Right lobe of liver (tissue), 6 donors: Measurements from ENCODE around the gene ZNF628. TPM values are rescaled to one million over a fixed set of nuclear protein-coding genes. Genes with fewer than 3 reads are reported as not detected.

Source experiments
- ATAC-seq, 4 donors: fragments of 200-7000 bp; cut with Tn5 transposase; one replicate each; pipeline ENCODE4 v1.9.1; 2020; ENCODE audit warnings: mild to moderate bottlenecking in 4 of 4, moderate library complexity in 4 of 4
- DNase-seq, 3 donors: peaks; one replicate each; pipeline ENCODE4 v3.0.0-alpha.2; 2020
- H3K27ac ChIP-seq, 3 donors: fragments of 200-600 bp; one replicate each; pipeline ENCODE4 v1.8.0; 2022
- H3K27me3 ChIP-seq, 2 donors: fragments of 200-600 bp; one replicate each; pipeline ENCODE4 v1.8.0; 2022
- H3K36me3 ChIP-seq, 4 donors: fragments of 200-600 bp; sonication (generic) in 1 of 4; one replicate each; pipeline versions ENCODE4 v1.5.1 to v1.8.0; 2017 to 2022; ENCODE audit warnings: control low read depth in 1 of 4
- H3K4me1 ChIP-seq, 4 donors: fragments of 200-600 bp; sonication (generic) in 1 of 4; one replicate each; pipeline versions ENCODE4 v1.5.1 to v1.8.0; 2017 to 2022; ENCODE audit warnings: control low read depth in 1 of 4
- H3K4me3 ChIP-seq, 3 donors: fragments of 200-600 bp; one replicate each; pipeline ENCODE4 v1.8.0; 2022
- H3K9me3 ChIP-seq, 4 donors: fragments of 200-600 bp; sonication (generic) in 1 of 4; one replicate each; pipeline versions ENCODE4 v1.5.1 to v1.8.0; 2017 to 2022; ENCODE audit warnings: control low read depth in 1 of 4
- POLR2A ChIP-seq: fragments of 450-650 bp; IDR thresholded peaks from one replicate; pipeline ENCODE4 v1.6.1; 2017; ENCODE audit warnings: antibody characterized with exemption, mild to moderate bottlenecking
- WGBS: methylation state at CpG from one replicate; pipeline ENCODE4 v1.1.6; 2018; ENCODE audit warnings: low coverage, low lambda C conversion rate; ENCODE audit not compliant: insufficient coverage; ENCODE audit errors: missing lambda C conversion rate; 5-methylcytosine and 5-hydroxymethylcytosine counted together
- intact Hi-C, 2 donors: fragments of 100-400 bp; cut with DNase I; formaldehyde crosslinking; loops; one replicate each; pipeline versions ENCODE4 v1.11.2 to v1.14.1; 2022
- total RNA-seq, 6 experiments: library from RNA; depleted of rRNA in 2 of 6; stranded (reverse); fragments of >200 nt in 2 of 6; fragmentation: NEBNext Ultra II Directional in 3 of 6; extraction: Animal tissue kit (Norgen Biotek cat#: 25700) in 3 of 6; gene quantifications; one replicate each; pipeline versions ENCODE4 v1.1.0 to v1.2.4, GENCODE V29; 2016 to 2023
- TF ChIP-seq, protein P1 (sequence below), 4 donors: fragments of 200-600 bp in 3 of 4; fragments of 450-650 bp in 1 of 4; IDR thresholded peaks; one replicate each; pipeline versions ENCODE4 v1.5.1 to v1.8.0; 2016 to 2022; ENCODE audit warnings: antibody characterized with exemption in 4 of 4, mild to moderate bottlenecking in 2 of 4
- donor health status: DM: no; HTN: yes; CAD: no.
- donor health status: DM: no; HTN: no; CAD: no.
- donor health status: DM: no; HTN: no; CAD: no.
- donor health status: DM: no; HTN: yes; CAD: no.
- donor health status: DM: no; HTN: yes; CAD: no.

ZNF628 gene
- total RNA-seq, 6 experiments from 2014 or later, result 3.4 to 9.2 (median 4.4) TPM

DNA sequence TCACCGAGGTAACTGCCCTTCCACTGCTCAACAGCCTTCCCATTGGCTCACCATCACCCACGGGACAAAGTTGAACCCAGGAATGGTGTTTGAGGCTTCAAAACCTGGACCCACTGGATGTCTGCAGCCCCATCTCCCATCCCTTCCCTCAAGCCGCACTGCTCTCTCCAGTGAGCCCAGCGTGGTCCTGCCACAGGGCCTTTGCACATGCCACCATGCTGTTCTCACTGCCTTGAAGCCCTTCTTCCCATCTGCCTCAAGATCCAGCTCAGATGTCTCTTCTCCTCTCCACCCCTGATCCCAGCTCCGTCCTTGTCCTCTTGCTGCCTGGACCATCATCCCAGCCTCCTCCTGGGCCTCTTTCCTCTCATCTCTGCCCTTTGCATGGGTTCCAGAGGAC, 37.4 kb upstream of the ZNF628 start:
- Histone ChIP-seq H3K4me3 (no peak overlapping the region), H3K9me3 (no peaks in the 10 kb centered on the region), H3K27me3 (peaks cover 0 to 10% of the 10 kb centered on the region in 2 donors), H3K36me3 (no peaks in the 10 kb centered on the region), H3K4me1 (no peaks in the 10 kb centered on the region), H3K27ac (no peak overlapping the region)
- no peak for DNase-seq
- TF ChIP-seq, protein P1, sequence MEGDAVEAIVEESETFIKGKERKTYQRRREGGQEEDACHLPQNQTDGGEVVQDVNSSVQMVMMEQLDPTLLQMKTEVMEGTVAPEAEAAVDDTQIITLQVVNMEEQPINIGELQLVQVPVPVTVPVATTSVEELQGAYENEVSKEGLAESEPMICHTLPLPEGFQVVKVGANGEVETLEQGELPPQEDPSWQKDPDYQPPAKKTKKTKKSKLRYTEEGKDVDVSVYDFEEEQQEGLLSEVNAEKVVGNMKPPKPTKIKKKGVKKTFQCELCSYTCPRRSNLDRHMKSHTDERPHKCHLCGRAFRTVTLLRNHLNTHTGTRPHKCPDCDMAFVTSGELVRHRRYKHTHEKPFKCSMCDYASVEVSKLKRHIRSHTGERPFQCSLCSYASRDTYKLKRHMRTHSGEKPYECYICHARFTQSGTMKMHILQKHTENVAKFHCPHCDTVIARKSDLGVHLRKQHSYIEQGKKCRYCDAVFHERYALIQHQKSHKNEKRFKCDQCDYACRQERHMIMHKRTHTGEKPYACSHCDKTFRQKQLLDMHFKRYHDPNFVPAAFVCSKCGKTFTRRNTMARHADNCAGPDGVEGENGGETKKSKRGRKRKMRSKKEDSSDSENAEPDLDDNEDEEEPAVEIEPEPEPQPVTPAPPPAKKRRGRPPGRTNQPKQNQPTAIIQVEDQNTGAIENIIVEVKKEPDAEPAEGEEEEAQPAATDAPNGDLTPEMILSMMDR (IDR thresholded peaks at IDR 0.05), result no peak
- no peak for TF ChIP-seq POLR2A
- no peak for ATAC-seq
- intact Hi-C loops, result no loop called here
- 91% methylated on average over 3 of the region's 5 CpGs for whole genome bisulfite sequencing

DNA sequence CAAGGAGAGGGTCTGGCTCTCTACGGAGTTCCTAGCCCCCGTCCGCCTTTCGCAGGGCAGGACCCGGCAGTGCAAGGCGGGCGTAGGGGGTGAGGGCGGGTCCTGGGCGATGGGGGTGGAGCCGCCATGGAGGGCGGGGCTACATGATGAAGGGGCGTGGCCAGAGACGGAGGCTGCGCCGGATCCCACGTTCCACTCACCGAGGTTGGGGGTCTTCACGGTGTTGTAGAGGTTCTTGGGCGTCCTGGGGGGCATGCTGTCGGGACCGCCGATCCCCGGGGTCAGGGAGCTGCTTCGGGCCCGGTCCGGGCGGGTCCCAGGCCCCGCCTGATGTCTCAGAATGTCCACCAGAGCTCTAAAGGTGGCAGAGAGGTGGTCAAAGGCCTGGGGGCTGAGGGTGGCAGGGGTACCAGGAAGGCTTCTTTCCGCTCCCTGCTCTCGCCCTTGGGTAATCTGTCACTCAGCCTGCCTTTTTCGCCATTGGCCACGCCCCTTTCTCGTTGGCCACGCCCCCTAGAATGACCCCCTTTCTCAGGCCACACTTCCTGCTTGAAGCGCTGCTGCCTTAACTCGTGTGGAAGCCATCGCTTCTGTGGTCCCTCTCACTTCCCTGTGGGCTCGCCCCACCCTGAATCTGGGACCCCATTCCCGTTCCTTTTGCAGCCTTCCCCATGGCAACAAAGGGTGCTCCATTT, 35.9 kb upstream of the ZNF628 start:
- DNase-seq (peak in 1 of 3 donors; percentile 40), ATAC-seq (no peak)
- H3K4me1 ChIP-seq, result no peaks in the 10 kb centered on the region
- no peaks in the 10 kb centered on the region for H3K9me3 ChIP-seq
- H3K27ac ChIP-seq, result no peak overlapping the region
- intact Hi-C loops, result no loop called here
- peaks cover 0 to 10% of the 10 kb centered on the region in 2 donors for H3K27me3 ChIP-seq
- TF ChIP-seq, protein P1 (IDR thresholded peaks at IDR 0.05), result no peak
- no peak for TF ChIP-seq POLR2A
- WGBS, result 8% methylated on average over 25 of the region's 39 CpGs
- no peak overlapping the region for H3K4me3 ChIP-seq
- no peaks in the 10 kb centered on the region for H3K36me3 ChIP-seq

DNA sequence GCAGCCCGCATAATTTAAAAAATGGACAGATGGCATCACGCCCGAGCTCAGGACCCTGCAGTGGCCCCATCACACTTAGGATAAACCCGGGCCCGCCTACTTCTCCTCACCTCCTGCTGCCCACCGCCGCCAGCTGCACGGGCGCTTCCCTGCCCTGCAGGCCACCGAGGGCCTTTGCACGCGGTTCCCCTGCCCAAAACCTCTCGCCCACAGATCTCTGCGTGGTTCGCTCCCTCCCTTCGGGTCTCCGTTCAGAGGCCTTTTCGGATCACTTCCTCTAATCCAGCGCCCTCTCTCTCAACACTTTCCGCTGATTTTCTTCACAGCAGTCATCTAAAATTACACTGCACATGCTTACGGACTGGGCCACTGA, 35.1 kb upstream of the ZNF628 start:
- no peaks in the 10 kb centered on the region for H3K4me1 ChIP-seq
- WGBS, result 5% methylated on average over 19 of the region's 21 CpGs
- H3K27ac ChIP-seq, result no peak overlapping the region
- ATAC-seq (no peak), DNase-seq (no peak)
- no peak overlapping the region for H3K4me3 ChIP-seq
- TF ChIP-seq, protein P1 (IDR thresholded peaks at IDR 0.05), result no peak
- no peak for TF ChIP-seq POLR2A
- H3K27me3 ChIP-seq, result peaks cover 0 to 10% of the 10 kb centered on the region in 2 donors
- H3K36me3 ChIP-seq, result no peaks in the 10 kb centered on the region
- H3K9me3 ChIP-seq, result no peaks in the 10 kb centered on the region
- intact Hi-C loops, result no loop called here

DNA sequence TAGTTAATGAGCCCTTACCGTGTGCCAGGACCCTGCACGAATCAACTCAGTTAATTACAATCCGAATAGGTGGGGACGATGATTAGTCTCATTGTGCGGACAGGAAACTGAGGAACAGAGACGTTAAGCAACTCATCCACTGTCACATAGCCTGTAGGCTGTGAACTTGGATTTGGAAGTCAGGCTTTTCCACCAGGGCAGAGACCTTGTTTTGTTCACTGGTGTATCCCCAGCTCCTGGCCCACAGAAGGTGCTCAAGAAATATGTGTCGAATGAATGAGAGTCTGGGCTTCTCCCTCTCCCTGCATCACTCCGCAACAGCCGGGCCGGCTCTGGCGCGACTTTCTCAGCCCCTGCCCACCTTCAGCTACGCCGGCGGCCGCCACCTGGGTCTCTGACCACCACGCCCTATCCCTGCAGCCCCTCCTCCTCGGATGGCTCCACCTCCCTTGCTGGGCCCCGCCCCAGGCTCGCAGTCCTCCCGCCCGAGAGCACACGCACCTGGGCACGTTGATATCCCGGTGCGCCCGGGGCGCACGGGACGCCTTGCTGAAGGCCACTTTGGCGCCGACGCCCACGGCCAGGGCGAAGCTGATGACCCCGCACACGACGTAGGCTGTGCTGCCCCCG, 34.6 kb upstream of the ZNF628 start:
- peaks cover 0 to 10% of the 10 kb centered on the region in 2 donors for H3K27me3 ChIP-seq
- ATAC-seq (peak in 1 of 4 donors; percentile 33), DNase-seq (peak in 1 of 3 donors; percentile 36)

More for the DNA sequence above, 34.6 kb upstream of the ZNF628 start:
- no peaks in the 10 kb centered on the region for H3K36me3 ChIP-seq
- H3K4me1 ChIP-seq, result no peaks in the 10 kb centered on the region
- H3K4me3 ChIP-seq, result no peak overlapping the region
- intact Hi-C loops, result no loop called here
- no peaks in the 10 kb centered on the region for H3K9me3 ChIP-seq
- WGBS, result 6% methylated on average over 13 of the region's 39 CpGs
- no peak for TF ChIP-seq POLR2A
- TF ChIP-seq, protein P1 (IDR thresholded peaks at IDR 0.05), result no peak
- no peak overlapping the region for H3K27ac ChIP-seq
